MV-4-11 (cell line): ENCODE data around the gene EIPR1.

Source experiments
- DNase-seq: peaks from one replicate; lab custom pipeline; 2025; lab: John Stamatoyannopoulos, UW

Gene EIPR1

GRCh38 chr2:3357926-3358325, 19.7 kb downstream of the EIPR1 start:
- DNase-seq = no peak

GRCh38 chr2:3357446-3357845, 20.2 kb downstream of the EIPR1 start:
- peak; percentile 80 for DNase-seq

- no peak for DNase-seq
Observed at GRCh38 chr2:3356799-3357198, 20.8 kb downstream of the EIPR1 start.

- DNase-seq = no peak
Observed at GRCh38 chr2:3355951-3356569, 21.6 kb downstream of the EIPR1 start.

- DNase-seq = no peak
Observed at GRCh38 chr2:3354986-3355385, 22.6 kb downstream of the EIPR1 start.

- no peak for DNase-seq
Observed at GRCh38 chr2:3349211-3349693, 28.4 kb downstream of the EIPR1 start.

- DNase-seq = no peak
Observed at GRCh38 chr2:3348767-3349166, 28.9 kb downstream of the EIPR1 start.

GRCh38 chr2:3345621-3346020, 32.0 kb downstream of the EIPR1 start:
- no peak for DNase-seq

GRCh38 chr2:3344897-3345296, 32.7 kb downstream of the EIPR1 start:
- no peak for DNase-seq

- DNase-seq = no peak
Observed at GRCh38 chr2:3343012-3343411, 34.6 kb downstream of the EIPR1 start.

- no peak for DNase-seq
Observed at GRCh38 chr2:3342324-3342723, 35.3 kb downstream of the EIPR1 start.

GRCh38 chr2:3341336-3341735, 36.3 kb downstream of the EIPR1 start:
- DNase-seq = no peak

- DNase-seq = no peak
Observed at GRCh38 chr2:3340144-3340543, 37.5 kb downstream of the EIPR1 start.

- DNase-seq = no peak
Observed at GRCh38 chr2:3338340-3338739, 39.3 kb downstream of the EIPR1 start.

GRCh38 chr2:3336844-3337243, 40.8 kb downstream of the EIPR1 start:
- DNase-seq = no peak

GRCh38 chr2:3334392-3335345, 42.9 kb downstream of the EIPR1 start:
- no peak for DNase-seq

GRCh38 chr2:3332133-3332532, 45.5 kb downstream of the EIPR1 start:
- no peak for DNase-seq

GRCh38 chr2:3329491-3329890, 48.1 kb downstream of the EIPR1 start:
- no peak for DNase-seq

- no peak for DNase-seq
Observed at GRCh38 chr2:3326871-3327270, 50.7 kb downstream of the EIPR1 start.

- no peak for DNase-seq
Observed at GRCh38 chr2:3326182-3326537, 51.5 kb downstream of the EIPR1 start.

GRCh38 chr2:3325458-3326181, 52.0 kb downstream of the EIPR1 start:
- no peak for DNase-seq

- no peak for DNase-seq
Observed at GRCh38 chr2:3324404-3325281, 53.0 kb downstream of the EIPR1 start.
